Measurements from ENCODE around the gene SH3BP4. TPM values are rescaled to one million over a fixed set of nuclear protein-coding genes. Genes with fewer than 3 reads are reported as not detected.

The SH3BP4 gene, protein sequence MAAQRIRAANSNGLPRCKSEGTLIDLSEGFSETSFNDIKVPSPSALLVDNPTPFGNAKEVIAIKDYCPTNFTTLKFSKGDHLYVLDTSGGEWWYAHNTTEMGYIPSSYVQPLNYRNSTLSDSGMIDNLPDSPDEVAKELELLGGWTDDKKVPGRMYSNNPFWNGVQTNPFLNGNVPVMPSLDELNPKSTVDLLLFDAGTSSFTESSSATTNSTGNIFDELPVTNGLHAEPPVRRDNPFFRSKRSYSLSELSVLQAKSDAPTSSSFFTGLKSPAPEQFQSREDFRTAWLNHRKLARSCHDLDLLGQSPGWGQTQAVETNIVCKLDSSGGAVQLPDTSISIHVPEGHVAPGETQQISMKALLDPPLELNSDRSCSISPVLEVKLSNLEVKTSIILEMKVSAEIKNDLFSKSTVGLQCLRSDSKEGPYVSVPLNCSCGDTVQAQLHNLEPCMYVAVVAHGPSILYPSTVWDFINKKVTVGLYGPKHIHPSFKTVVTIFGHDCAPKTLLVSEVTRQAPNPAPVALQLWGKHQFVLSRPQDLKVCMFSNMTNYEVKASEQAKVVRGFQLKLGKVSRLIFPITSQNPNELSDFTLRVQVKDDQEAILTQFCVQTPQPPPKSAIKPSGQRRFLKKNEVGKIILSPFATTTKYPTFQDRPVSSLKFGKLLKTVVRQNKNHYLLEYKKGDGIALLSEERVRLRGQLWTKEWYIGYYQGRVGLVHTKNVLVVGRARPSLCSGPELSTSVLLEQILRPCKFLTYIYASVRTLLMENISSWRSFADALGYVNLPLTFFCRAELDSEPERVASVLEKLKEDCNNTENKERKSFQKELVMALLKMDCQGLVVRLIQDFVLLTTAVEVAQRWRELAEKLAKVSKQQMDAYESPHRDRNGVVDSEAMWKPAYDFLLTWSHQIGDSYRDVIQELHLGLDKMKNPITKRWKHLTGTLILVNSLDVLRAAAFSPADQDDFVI
- total RNA-seq, result 92.1 and 115 TPM in 2 replicates

GRCh38 chr2:234951664-234952269 lies at the start of gene SH3BP4:
Gene SH3BP4, plus strand, starts transcription at chr2:234952017. Its CDS starts 82,986 bp downstream, at chr2:235035003.
- peak within 1 kb of the TSS; percentile 82 for H3K4me3 ChIP-seq (ENCODE audit: low read depth, low read length)
- TF ChIP-seq, protein P1, sequence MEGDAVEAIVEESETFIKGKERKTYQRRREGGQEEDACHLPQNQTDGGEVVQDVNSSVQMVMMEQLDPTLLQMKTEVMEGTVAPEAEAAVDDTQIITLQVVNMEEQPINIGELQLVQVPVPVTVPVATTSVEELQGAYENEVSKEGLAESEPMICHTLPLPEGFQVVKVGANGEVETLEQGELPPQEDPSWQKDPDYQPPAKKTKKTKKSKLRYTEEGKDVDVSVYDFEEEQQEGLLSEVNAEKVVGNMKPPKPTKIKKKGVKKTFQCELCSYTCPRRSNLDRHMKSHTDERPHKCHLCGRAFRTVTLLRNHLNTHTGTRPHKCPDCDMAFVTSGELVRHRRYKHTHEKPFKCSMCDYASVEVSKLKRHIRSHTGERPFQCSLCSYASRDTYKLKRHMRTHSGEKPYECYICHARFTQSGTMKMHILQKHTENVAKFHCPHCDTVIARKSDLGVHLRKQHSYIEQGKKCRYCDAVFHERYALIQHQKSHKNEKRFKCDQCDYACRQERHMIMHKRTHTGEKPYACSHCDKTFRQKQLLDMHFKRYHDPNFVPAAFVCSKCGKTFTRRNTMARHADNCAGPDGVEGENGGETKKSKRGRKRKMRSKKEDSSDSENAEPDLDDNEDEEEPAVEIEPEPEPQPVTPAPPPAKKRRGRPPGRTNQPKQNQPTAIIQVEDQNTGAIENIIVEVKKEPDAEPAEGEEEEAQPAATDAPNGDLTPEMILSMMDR (IDR thresholded peaks at IDR 0.05; ENCODE audit: insufficient read depth, low read depth, low read length), result no peak
- DNase-seq (ENCODE audit: low read depth), result peak; percentile 85

DNA sequence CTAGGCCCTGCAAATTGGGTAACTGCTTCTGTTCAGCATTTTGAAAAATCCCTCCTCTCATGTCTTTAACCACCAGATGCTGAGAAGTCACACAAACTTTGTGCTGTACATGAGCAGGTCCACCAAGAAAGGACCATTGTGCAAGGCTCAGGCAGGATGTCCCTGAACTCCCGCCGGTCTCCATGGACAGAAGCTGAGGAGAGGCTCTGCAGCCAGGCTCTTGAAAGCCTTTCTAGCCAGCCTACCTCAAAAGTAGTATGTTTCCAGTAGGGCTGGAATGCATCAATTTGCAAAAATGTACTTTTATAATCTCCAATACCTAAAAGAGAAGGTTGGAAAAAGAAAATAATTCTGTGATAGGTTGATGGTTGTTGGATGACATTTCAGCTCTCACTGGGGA lies 47.0 kb upstream of the SH3BP4 start:
- no peak for DNase-seq (ENCODE audit: low read depth)
- H3K4me3 ChIP-seq (ENCODE audit: low read depth, low read length), result no peak overlapping the region
- TF ChIP-seq, protein P1 (IDR thresholded peaks at IDR 0.05; ENCODE audit: insufficient read depth, low read depth, low read length), result no peak

DNA sequence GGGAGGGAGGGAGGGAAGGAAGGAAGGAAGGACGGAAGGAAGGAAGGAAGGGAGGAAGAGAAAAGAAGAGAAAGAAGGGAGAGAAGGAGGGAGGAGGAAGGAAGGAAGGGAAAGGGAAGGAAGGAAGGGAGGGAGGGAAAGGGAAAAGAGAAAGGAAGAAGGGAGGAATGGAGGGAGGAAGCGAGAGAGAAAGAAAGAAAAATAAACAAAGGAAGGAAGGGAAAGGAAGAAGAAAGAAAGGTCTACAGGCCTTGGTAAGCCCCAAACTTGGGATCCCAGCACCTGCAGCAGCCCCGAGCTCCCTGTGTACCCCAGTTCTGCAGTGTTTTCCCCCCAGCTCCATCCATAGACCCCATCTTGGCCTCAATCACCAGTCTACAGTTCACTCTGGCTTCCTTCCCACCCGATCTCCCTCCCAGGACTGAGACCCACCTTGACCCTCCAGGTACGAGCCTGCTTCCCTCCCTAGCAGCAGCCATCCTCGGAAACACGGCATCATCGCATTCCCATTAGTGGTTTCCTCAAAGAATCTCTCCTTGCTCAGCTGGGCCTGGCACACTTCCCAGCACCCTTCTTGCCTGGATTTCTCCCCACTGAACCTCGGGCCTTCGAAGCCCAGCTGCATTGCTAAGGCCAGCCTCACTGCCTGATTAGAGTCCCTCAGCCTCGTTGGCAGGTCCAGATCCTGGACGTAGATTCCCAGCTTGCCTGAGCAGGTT lies 46.1 kb upstream of the SH3BP4 start:
- TF ChIP-seq, protein P1 (IDR thresholded peaks at IDR 0.05; ENCODE audit: insufficient read depth, low read depth, low read length), result no peak
- peak; percentile 25 for DNase-seq (ENCODE audit: low read depth)
- no peak overlapping the region for H3K4me3 ChIP-seq (ENCODE audit: low read depth, low read length)

DNA sequence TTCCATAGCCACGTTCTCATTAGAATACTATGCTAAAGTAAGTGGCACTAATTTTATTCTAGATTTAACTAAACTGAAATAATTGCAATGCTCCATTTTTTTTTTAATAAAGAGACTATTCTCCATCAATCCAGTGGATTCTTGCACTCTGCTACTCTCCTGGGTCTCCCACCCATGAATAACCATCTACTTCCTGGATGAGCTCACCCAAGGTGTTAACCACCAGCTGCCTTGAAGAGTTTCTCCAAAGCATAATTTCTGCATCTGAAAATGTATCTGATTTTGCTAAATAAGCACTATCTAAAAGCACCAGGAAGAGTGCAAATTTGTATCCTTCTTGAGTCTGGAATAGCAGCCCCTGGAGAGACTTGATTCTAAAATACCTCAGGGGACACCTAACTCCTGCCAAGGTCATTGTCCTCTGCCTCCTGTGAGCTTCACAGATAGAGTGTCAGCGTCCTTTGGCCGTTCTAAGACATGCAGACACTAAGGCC lies 41.6 kb upstream of the SH3BP4 start:
- no peak for DNase-seq (ENCODE audit: low read depth)
- TF ChIP-seq, protein P1 (IDR thresholded peaks at IDR 0.05; ENCODE audit: insufficient read depth, low read depth, low read length), result no peak
- H3K4me3 ChIP-seq (ENCODE audit: low read depth, low read length), result no peak overlapping the region

DNA sequence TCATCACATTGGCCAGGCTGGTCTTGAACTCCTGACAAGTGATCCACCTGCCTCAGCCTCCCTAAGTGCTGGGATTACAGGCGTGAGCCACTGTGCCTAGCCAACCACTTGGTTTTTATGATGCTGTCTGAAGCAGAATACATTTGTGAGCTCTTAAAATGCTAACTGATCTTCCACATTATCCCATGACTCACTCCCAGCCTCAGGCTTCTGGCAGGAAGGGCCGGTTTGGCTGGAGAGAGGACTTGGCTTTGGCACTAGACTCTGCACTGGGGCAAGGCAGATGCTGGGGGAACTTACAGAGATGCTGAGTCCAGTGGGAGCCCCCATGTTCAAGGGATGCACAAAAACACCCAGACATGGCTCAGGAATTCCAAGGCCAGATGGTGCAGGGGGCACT lies 40.5 kb upstream of the SH3BP4 start:
- TF ChIP-seq, protein P1 (IDR thresholded peaks at IDR 0.05; ENCODE audit: insufficient read depth, low read depth, low read length), result no peak
- DNase-seq (ENCODE audit: low read depth), result peak; percentile 87
- H3K4me3 ChIP-seq (ENCODE audit: low read depth, low read length), result no peak overlapping the region

- TF ChIP-seq, protein P1 (IDR thresholded peaks at IDR 0.05; ENCODE audit: insufficient read depth, low read depth, low read length), result no peak
- H3K4me3 ChIP-seq (ENCODE audit: low read depth, low read length), result no peak overlapping the region
- no peak for DNase-seq (ENCODE audit: low read depth)
These were observed 39.4 kb upstream of the SH3BP4 start for GRCh38 chr2:234912437-234912836.

Measured in fibroblast of villous mesenchyme (primary cell).